Activated CD4-positive, alpha-beta T cell treated with anti-CD3 and anti-CD28 coated beads for 36 hours (primary cell): Measurements from ENCODE around the gene ENHO. TPM values are rescaled to one million over a fixed set of nuclear protein-coding genes. Genes with fewer than 3 reads are reported as not detected.

Source experiments
- ATAC-seq: fragments of 200-7000 bp; cut with Tn5 transposase; one replicate; pipeline ENCODE4 v1.10.0; 2021; ENCODE audit warnings: mild to moderate bottlenecking, moderate library complexity
- CTCF ChIA-PET: fragments of 350-600 bp; sonication (Branson Sonifier 250); formaldehyde crosslinking; loops from one replicate; lab custom pipeline; 2021; ENCODE audit warnings: antibody characterized with exemption; lab: Charles Lee
- POLR2A ChIA-PET: fragments of 350-600 bp; sonication (Branson Sonifier 250); formaldehyde crosslinking; loops from one replicate; lab custom pipeline; 2021; ENCODE audit warnings: antibody characterized with exemption, inconsistent platforms; lab: Charles Lee
- DNase-seq: peaks from one replicate; pipeline ENCODE4 v3.0.0-alpha.2; 2020
- H3K27ac Mint-ChIP-seq: one replicate; pipeline ENCODE4 v1.8.0; 2021; ENCODE audit warnings: mixed read lengths
- H3K27me3 Mint-ChIP-seq: one replicate; pipeline ENCODE4 v1.8.0; 2021; ENCODE audit warnings: mixed read lengths
- H3K36me3 Mint-ChIP-seq: one replicate; pipeline ENCODE4 v1.8.0; 2021; ENCODE audit warnings: low read depth, mixed read lengths
- H3K4me1 Mint-ChIP-seq: one replicate; pipeline ENCODE4 v1.8.0; 2021; ENCODE audit warnings: mixed read lengths
- H3K4me3 Mint-ChIP-seq: one replicate; pipeline ENCODE4 v1.8.0; 2021; ENCODE audit warnings: mild to moderate bottlenecking, moderate library complexity, mixed read lengths
- H3K9me3 Mint-ChIP-seq: one replicate; pipeline ENCODE4 v1.8.0; 2021; ENCODE audit warnings: low read depth, mixed read lengths
- intact Hi-C, 2 experiments: fragments of 100-400 bp; cut with DNase I in 1 of 2; cut with micrococcal nuclease in 1 of 2; formaldehyde crosslinking; loops; one replicate each; pipeline versions ENCODE4 v1.14.2 to v1.15.1; 2022 to 2024; cut with DNase I, micrococcal nuclease
- total RNA-seq, 2 experiments: library from RNA; stranded (reverse); gene quantifications; one replicate each; pipeline ENCODE4 v1.2.3, GENCODE V29; 2021

The ENHO gene
- total RNA-seq, 2 experiments from 2014 or later, result not detected

DNA sequence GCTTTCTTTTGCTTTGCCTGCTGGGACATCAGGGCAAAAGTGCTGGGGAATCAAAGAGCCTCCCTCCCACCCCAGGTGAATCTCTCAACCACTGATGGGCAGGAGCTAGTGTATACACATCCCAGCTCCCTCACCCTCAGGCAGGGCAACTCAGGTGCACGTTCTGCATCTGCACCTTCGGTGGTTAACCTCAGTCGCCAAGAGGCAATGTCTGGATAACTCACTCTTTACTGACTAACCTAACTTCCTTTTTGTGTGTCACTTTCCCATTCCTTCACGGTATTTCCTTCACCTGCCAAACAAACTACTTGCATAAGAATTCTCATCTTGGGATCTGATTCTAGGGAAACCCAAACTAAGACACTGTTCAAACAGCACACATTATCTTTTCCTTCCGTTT lies 40.5 kb upstream of the ENHO start:
- no peak overlapping the region for H3K4me3 Mint-ChIP-seq
- peaks cover 23% of the 10 kb centered on the region for H3K27me3 Mint-ChIP-seq
- DNase-seq (no peak), ATAC-seq (no peak)
- H3K36me3 Mint-ChIP-seq, result no peaks in the 10 kb centered on the region
- no peaks in the 10 kb centered on the region for H3K4me1 Mint-ChIP-seq
- no peaks in the 10 kb centered on the region for H3K9me3 Mint-ChIP-seq
- no peak overlapping the region for H3K27ac Mint-ChIP-seq
- intact Hi-C loops, result no loop called here
- ChIA-PET CTCF (interaction anchor here (0.7 to 4.1 kb wide), 11 partner anchors 14 to 160 kb away, joined by 3 to 22 read pairs (median 5); partner anchors contain the start of gene SIGMAR1), POLR2A (no interaction called here)

DNA sequence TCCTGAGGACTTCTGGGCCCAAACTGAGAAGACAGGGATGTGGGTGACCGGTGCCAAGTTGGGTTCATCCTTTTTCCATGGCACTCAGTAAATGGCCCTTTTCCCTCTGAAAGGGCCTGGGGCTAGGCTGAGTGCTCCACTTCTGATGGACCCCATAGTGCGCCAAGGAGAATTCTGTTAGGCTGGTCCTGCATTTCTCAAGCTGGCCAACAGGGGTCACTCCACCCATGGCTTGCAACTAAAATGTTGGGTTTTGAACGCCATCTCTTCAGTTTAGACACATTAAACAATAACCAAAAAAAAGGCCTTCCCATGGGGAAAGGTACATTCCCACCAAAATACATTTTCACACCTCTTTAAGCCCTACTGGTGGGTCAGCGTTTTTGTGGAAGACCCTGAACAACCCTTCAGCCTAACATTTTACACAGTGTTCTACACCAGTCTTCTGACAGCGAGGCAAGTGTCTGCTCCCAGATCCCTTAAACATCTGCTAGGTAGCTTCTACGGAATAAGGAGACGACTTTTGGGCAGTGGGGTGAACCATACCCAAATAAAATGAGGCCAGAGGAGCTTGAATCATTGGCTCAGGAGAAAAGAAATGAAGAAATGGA lies 39.5 kb upstream of the ENHO start:
- H3K4me1 Mint-ChIP-seq, result no peaks in the 10 kb centered on the region
- H3K36me3 Mint-ChIP-seq, result no peaks in the 10 kb centered on the region
- intact Hi-C loops, result loop anchor here (1.0 kb wide), 1 partner anchor 29 kb away; no protein-coding TSS in a partner anchor
- no peak overlapping the region for H3K4me3 Mint-ChIP-seq
- peak; percentile 69 for DNase-seq
- no peak for ATAC-seq
- peaks cover 25% of the 10 kb centered on the region for H3K27me3 Mint-ChIP-seq
- ChIA-PET CTCF (interaction anchor here (0.7 to 4.1 kb wide), 10 partner anchors 12 to 157 kb away, joined by 3 to 22 read pairs (median 5); partner anchors contain the start of gene SIGMAR1), POLR2A (no interaction called here)
- no peaks in the 10 kb centered on the region for H3K9me3 Mint-ChIP-seq
- no peak overlapping the region for H3K27ac Mint-ChIP-seq

GRCh38 chr9:34560599-34561214 lies 37.9 kb upstream of the ENHO start:
- Mint-ChIP-seq H3K4me1 (no peaks in the 10 kb centered on the region), H3K27me3 (peaks cover 22% of the 10 kb centered on the region), H3K36me3 (no peaks in the 10 kb centered on the region), H3K27ac (no peak overlapping the region), H3K4me3 (no peak overlapping the region), H3K9me3 (no peaks in the 10 kb centered on the region)
- intact Hi-C loops, result no loop called here
- ATAC-seq (no peak), DNase-seq (no peak)
- POLR2A ChIA-PET, result no interaction called here
- CTCF ChIA-PET, result interaction anchor here (2.1 to 4.1 kb wide), 2 partner anchors 31 to 73 kb away, joined by 13 to 22 read pairs; no protein-coding TSS in a partner anchor

DNA sequence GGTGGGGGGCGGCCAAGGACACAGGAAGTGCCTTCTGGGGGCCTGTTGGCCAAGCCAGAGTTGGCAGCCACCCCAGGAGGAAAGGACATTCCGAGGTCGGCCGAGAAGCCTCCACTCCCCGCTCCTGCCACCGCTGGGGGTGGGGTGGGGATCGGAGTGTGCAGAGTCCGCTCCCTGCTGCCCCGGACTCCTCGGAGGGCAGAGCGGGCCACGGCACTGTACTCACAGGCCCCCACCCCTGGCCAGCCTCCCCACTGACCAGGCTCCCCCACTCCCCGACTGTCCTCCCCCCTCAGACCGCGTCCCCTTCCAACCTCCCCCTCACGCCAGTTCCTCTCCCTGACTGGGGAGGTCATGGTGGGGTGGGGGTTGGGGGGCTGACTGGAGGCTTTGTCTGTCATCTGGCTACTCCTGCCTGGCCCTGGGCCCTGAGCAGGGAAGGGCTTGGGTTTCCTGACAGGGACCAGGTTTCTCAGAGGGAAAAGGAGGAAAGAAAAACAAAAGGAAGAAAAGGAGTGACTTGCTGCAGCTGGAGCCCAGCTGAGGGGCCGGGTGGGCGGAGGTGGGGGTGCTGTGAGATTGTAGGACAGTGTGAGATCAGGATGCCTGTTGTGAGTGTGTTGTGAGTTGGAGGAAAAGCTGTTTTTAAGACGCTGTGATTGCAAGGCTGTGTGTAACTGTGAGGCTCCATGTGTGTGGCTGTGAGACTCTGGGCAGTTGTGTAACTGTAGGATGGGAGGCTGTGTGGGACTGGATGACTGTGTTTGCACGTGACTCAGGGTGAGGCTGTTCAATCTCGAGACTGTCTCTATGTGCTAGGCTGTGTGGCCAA lies 37.0 kb upstream of the ENHO start:
- Mint-ChIP-seq H3K27me3 (peaks cover 22% of the 10 kb centered on the region), H3K4me3 (no peak overlapping the region), H3K27ac (no peak overlapping the region), H3K9me3 (no peaks in the 10 kb centered on the region), H3K36me3 (no peaks in the 10 kb centered on the region), H3K4me1 (no peaks in the 10 kb centered on the region)
- ATAC-seq (peak; percentile 51), DNase-seq (no peak)
- intact Hi-C loops, result no loop called here
- ChIA-PET CTCF (interaction anchor here (0.5 kb wide), 1 partner anchor 154 kb away, joined by 3 read pairs; no protein-coding TSS in a partner anchor), POLR2A (no interaction called here)

DNA sequence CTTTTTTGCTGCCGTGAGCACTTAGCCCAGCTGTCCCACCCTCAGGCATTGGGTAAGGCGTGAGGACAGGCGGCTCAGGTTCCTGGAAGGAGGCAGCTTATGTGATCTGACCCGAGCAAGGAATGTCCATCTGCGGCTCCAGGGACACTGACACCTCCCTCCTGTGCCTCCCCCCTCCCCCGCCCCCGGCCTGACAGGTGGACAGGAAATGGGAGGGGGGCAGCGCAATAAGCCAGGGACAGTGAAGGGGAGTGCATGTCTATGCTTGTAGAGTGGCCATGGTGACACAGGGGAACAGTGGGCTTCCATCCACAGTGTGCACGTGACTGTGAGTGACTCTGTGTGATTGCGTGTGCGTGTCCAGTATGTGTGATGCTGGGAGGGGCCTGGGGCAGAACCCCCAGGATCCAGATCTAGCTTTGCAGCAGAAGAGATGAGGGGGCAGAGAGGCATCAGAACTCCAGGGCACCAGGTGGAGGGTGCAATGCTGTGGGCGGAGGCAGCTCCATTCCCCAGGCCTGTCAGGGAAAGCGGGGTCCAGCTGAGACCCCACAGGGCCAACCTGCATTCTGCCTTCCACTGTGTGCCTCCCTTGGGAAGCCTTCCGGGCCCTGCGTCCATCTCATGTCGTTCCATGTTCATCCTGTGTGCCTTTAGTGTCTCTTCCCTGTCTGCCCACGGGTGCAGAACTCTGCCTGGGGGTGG lies 36.3 kb upstream of the ENHO start:
- POLR2A ChIA-PET, result no interaction called here
- no peak for ATAC-seq
- H3K9me3 Mint-ChIP-seq, result no peaks in the 10 kb centered on the region
- CTCF ChIA-PET, result interaction anchor here (0.7 to 1.0 kb wide), 2 partner anchors 46 to 155 kb away, joined by 3 read pairs; no protein-coding TSS in a partner anchor
- intact Hi-C loops, result no loop called here
- no peaks in the 10 kb centered on the region for H3K4me1 Mint-ChIP-seq
- no peak overlapping the region for H3K4me3 Mint-ChIP-seq
- H3K27me3 Mint-ChIP-seq, result peaks cover 22% of the 10 kb centered on the region
- DNase-seq, result no peak
- no peak overlapping the region for H3K27ac Mint-ChIP-seq
- H3K36me3 Mint-ChIP-seq, result no peaks in the 10 kb centered on the region

GRCh38 chr9:34558364-34558763 lies 35.6 kb upstream of the ENHO start:
- intact Hi-C loops, result no loop called here
- Mint-ChIP-seq H3K4me1 (no peaks in the 10 kb centered on the region), H3K4me3 (no peak overlapping the region), H3K27ac (no peak overlapping the region), H3K9me3 (no peaks in the 10 kb centered on the region), H3K27me3 (peaks cover 17% of the 10 kb centered on the region), H3K36me3 (no peaks in the 10 kb centered on the region)
- DNase-seq (no peak), ATAC-seq (no peak)
- ChIA-PET POLR2A (no interaction called here), CTCF (interaction anchor here (0.7 to 1.0 kb wide), 2 partner anchors 47 to 154 kb away, joined by 3 read pairs; no protein-coding TSS in a partner anchor)

DNA sequence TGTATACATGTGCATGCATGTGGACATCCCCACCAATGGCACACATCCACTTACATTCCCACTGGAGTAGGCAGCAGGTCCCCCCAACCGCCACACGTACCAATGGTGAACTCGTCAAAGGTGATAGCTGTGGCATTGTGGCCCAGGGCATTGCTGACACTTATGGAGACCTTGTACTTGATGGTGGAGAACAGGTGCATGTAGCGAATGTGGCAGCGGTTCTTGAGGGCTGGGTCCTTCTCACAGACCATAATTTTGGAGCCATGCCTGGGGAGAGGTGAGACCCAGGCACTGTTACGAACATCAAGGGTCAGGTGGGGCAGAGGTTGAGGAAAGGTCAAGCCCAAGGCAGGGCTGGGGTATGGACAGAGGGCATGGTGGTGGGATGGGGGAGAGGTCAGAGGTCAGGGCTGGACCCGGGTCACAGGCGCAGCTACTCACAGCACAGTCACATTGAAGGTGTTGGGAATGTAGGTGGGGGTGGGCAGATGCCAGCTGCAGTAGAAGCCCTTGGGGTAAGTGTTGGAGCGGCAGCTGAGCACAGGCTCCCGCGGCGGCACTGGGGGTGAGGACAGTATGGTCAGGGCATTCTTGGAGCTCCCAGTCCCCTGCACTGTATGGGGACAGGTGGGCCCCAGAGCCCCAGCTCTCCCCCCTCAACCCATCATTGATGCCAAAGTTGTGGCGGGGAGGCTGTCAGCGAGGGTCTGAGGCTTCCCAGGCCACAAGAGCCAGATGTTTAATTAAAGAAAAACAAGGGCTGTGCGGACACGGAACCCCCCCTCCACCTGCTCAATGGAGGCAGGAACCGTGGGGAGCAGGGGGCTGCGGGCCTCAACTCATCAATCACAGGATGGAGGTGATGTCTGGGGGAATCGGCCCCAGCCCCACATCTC lies 34.9 kb upstream of the ENHO start:
- no peak overlapping the region for H3K27ac Mint-ChIP-seq
- POLR2A ChIA-PET, result no interaction called here
- no peaks in the 10 kb centered on the region for H3K9me3 Mint-ChIP-seq
- peaks cover 16% of the 10 kb centered on the region for H3K27me3 Mint-ChIP-seq
- ATAC-seq, result no peak
- intact Hi-C loops, result no loop called here
- no peaks in the 10 kb centered on the region for H3K36me3 Mint-ChIP-seq
- no peak overlapping the region for H3K4me3 Mint-ChIP-seq
- H3K4me1 Mint-ChIP-seq, result no peaks in the 10 kb centered on the region
- DNase-seq, result no peak
- CTCF ChIA-PET, result no interaction called here

GRCh38 chr9:34556949-34557348 lies 34.2 kb upstream of the ENHO start:
- intact Hi-C loops, result no loop called here
- no peaks in the 10 kb centered on the region for H3K9me3 Mint-ChIP-seq
- ChIA-PET CTCF (no interaction called here), POLR2A (no interaction called here)
- no peak for DNase-seq
- peaks cover 16% of the 10 kb centered on the region for H3K27me3 Mint-ChIP-seq
- no peaks in the 10 kb centered on the region for H3K36me3 Mint-ChIP-seq
- no peak overlapping the region for H3K27ac Mint-ChIP-seq
- no peak overlapping the region for H3K4me3 Mint-ChIP-seq
- no peak for ATAC-seq
- H3K4me1 Mint-ChIP-seq, result no peaks in the 10 kb centered on the region

DNA sequence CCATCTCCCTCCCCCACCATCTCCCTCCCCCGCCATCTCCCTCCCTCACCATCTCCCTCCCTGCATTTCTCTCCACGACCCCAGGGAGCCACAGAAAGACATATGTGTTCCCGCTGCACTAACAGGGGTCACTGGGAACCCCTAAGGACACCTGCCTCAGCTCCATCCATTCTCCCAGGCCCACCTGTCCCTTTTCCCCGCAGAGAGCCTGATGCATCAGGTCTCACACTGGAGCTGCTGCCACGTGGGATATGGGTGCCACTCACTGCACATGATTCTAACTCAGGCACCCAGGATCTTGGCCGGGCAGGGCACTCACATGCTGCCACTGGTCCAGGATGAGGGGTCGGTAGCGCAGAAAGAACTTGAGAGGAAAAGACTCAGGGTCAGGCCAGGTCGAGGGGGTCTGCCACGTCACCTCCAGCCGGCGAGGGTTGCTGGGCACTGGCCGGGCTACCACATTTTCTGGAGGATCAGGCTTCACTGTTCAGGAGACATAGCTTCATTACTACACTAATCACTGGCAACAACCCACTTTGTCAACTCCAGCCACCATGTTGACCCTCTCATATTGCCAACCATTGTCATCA lies 33.2 kb upstream of the ENHO start:
- POLR2A ChIA-PET, result no interaction called here

GRCh38 chr9:34555500-34555899 lies 32.7 kb upstream of the ENHO start:
- Mint-ChIP-seq H3K4me1 (no peaks in the 10 kb centered on the region), H3K4me3 (no peak overlapping the region), H3K27me3 (peaks cover 16% of the 10 kb centered on the region), H3K27ac (no peak overlapping the region), H3K9me3 (no peaks in the 10 kb centered on the region), H3K36me3 (no peaks in the 10 kb centered on the region)
- ATAC-seq, result no peak
- ChIA-PET POLR2A (no interaction called here), CTCF (interaction anchor here (0.8 to 1.0 kb wide), 2 partner anchors 9 to 151 kb away, joined by 3 read pairs; no protein-coding TSS in a partner anchor)
- no peak for DNase-seq
- intact Hi-C loops, result no loop called here

More for the DNA sequence above, 33.2 kb upstream of the ENHO start:
- ATAC-seq, result no peak
- no peaks in the 10 kb centered on the region for H3K9me3 Mint-ChIP-seq
- H3K4me1 Mint-ChIP-seq, result no peaks in the 10 kb centered on the region
- H3K27ac Mint-ChIP-seq, result no peak overlapping the region
- CTCF ChIA-PET, result no interaction called here
- DNase-seq, result no peak
- H3K4me3 Mint-ChIP-seq, result no peak overlapping the region
- no peaks in the 10 kb centered on the region for H3K36me3 Mint-ChIP-seq
- intact Hi-C loops, result no loop called here
- peaks cover 16% of the 10 kb centered on the region for H3K27me3 Mint-ChIP-seq
